Middle frontal gyrus (tissue), 1 donor: Measurements from ENCODE around the gene YJEFN3.

Source experiments
- DNase-seq: peaks from one replicate; pipeline ENCODE4 v3.0.0-alpha.2; 2015; ENCODE audit warnings: low spot score; ENCODE audit errors: extremely low spot score

The YJEFN3 gene

DNA sequence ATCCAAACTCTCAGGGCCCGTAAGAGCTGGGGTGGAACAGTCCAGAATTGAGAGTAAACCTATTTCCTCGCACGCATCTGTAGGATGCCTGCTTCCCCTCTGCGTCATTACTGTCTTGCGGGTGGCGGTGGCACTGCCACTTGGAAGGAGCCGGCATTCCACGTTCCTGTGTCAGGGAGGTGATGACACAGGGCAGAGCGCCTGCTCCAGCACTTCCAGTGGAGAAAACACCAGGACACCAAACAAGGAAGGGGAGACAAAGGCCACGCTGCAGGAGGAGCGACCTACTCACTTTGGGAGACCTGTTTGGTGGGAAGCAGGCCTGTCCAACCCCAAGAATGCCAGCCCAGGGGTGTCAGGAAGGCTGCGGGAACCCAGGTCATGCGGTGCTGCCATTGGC is 52.7 kb downstream of the YJEFN3 start:
- DNase-seq = no peak

DNA sequence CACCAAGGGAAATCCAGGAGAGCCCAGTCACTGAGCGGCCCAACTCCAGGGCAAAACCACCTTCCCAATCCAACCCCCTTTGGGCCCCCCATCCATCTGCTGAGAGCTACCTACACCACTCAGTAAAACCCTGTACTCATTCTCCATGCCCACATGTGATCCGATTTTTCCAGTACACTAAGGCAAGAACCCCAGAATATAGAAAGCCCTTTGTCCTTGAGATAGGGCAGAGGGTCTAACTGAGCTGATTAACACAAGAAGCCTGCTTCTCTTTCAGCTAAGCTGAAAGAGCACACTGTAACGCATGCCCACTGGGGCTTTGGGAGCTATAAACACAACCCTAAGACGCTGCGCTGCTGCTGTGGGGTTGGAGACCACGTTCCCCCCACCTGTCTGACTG is 53.8 kb downstream of the YJEFN3 start:
- no peak for DNase-seq

DNA sequence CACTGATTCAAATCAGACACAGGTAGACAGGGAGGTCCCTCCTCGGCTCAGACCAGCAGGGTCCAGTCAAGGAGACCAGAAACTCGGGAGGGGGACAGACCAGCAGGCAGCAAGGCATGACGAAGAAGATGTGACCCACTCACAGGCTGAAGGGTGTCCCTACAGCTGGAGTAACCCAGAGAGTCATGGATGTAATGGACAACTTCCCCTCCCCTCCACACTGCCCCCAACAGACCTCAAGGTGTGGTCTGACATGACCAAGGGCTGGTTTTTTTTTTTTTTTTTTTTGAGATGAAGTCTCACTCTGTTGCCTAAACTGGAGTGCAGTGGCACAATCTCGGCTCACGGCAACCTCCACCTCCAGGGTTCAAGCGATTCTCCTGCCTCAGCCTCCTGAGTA is 55.6 kb downstream of the YJEFN3 start:
- no peak for DNase-seq
